Activated naive CD8-positive, alpha-beta T cell treated with anti-CD3 and anti-CD28 coated beads, Interleukin-2, amount 10 ng/mL, durations not matched to agents 7 days and 5 days (primary cell): ENCODE data around the gene RAP1A. TPM values are rescaled to one million over a fixed set of nuclear protein-coding genes. Genes with fewer than 3 reads are reported as not detected.
"Not testable (repeated sequence)": the region's sequence is repeated elsewhere in the genome, so short reads cannot be mapped to it uniquely, and the experiment has no call there.

Experiments
- ATAC-seq: fragments of 150-1000 bp; cut with Tn5 transposase; one replicate; pipeline ENCODE4 v1.10.0; 2021; ENCODE audit warnings: low read depth, moderate library complexity
- POLR2A ChIA-PET: fragments of 350-600 bp; sonication (Branson Sonifier 250); formaldehyde crosslinking; loops from one replicate; lab custom pipeline; 2021; ENCODE audit warnings: antibody characterized with exemption; lab: Charles Lee
- DNase-seq: peaks from one replicate; pipeline ENCODE4 v3.0.0; 2021
- H3K27ac Mint-ChIP-seq: one replicate; pipeline ENCODE4 v1.8.0; 2022; ENCODE audit warnings: mild to moderate bottlenecking, mixed read lengths
- H3K27me3 Mint-ChIP-seq: one replicate; pipeline ENCODE4 v1.8.0; 2022; ENCODE audit warnings: mild to moderate bottlenecking, moderate library complexity, mixed read lengths
- H3K36me3 Mint-ChIP-seq: one replicate; pipeline ENCODE4 v1.8.0; 2021; ENCODE audit warnings: mild to moderate bottlenecking, mixed read lengths
- H3K4me1 Mint-ChIP-seq: one replicate; pipeline ENCODE4 v1.8.0; 2021; ENCODE audit warnings: mixed read lengths
- H3K4me3 Mint-ChIP-seq: one replicate; pipeline ENCODE4 v1.8.0; 2022; ENCODE audit warnings: mild to moderate bottlenecking, moderate library complexity, mixed read lengths
- H3K9me3 Mint-ChIP-seq: one replicate; pipeline ENCODE4 v1.8.0; 2021; ENCODE audit warnings: mixed read lengths
- total RNA-seq, 2 experiments: library from RNA; stranded (reverse); gene quantifications; one replicate each; pipeline ENCODE4 v1.2.3, GENCODE V29; 2021

Gene RAP1A
- total RNA-seq, 2 experiments from 2014 or later: 134 to 139 TPM

GRCh38 chr1:111621050-111621449, 1.5 kb downstream of the RAP1A start:
- H3K4me1 Mint-ChIP-seq: peaks cover 60% of the 10 kb centered on the region
- peaks cover 2% of the 10 kb centered on the region for H3K9me3 Mint-ChIP-seq
- ATAC-seq (no peak), DNase-seq (no peak)
- peaks cover 16% of the 10 kb centered on the region for H3K36me3 Mint-ChIP-seq
- POLR2A ChIA-PET: interaction anchor here (1.0 to 6.7 kb wide), 7 partner anchors 17 to 116 kb away, joined by 3 to 98 read pairs (median 7); no protein-coding TSS in a partner anchor
- no peaks in the 10 kb centered on the region for H3K27me3 Mint-ChIP-seq
- peak overlapping the region; percentile 91 for H3K27ac Mint-ChIP-seq
- peak overlapping the region; percentile 99 for H3K4me3 Mint-ChIP-seq

GRCh38 chr1:111622166-111622565, 2.6 kb downstream of the RAP1A start:
- peaks cover 56% of the 10 kb centered on the region for H3K4me1 Mint-ChIP-seq
- peaks cover 2% of the 10 kb centered on the region for H3K9me3 Mint-ChIP-seq
- H3K27ac Mint-ChIP-seq: peak overlapping the region; percentile 61
- ATAC-seq (no peak), DNase-seq (no peak)
- H3K4me3 Mint-ChIP-seq: peak overlapping the region; percentile 99
- H3K36me3 Mint-ChIP-seq: peaks cover 16% of the 10 kb centered on the region
- POLR2A ChIA-PET: interaction anchor here (0.9 to 3.4 kb wide), 4 partner anchors 18 to 31 kb away, joined by 3 to 13 read pairs (median 4); no protein-coding TSS in a partner anchor
- no peaks in the 10 kb centered on the region for H3K27me3 Mint-ChIP-seq

- ATAC-seq: peak; percentile 23
- POLR2A ChIA-PET: interaction anchor here (1.3 to 3.4 kb wide), 5 partner anchors 20 to 116 kb away, joined by 3 to 13 read pairs (median 5); partner anchors contain the start of gene INKA2
- Mint-ChIP-seq H3K27ac (no peak overlapping the region), H3K27me3 (no peaks in the 10 kb centered on the region), H3K4me3 (peak overlapping the region; percentile 19), H3K9me3 (no peaks in the 10 kb centered on the region), H3K4me1 (peaks cover 57% of the 10 kb centered on the region), H3K36me3 (peaks cover 22% of the 10 kb centered on the region)
- DNase-seq: no peak
These were observed 4.8 kb downstream of the RAP1A start for GRCh38 chr1:111624382-111624781.

- Mint-ChIP-seq H3K4me1 (peaks cover 62% of the 10 kb centered on the region), H3K4me3 (peak overlapping the region; percentile 37), H3K27me3 (no peaks in the 10 kb centered on the region), H3K36me3 (peaks cover 22% of the 10 kb centered on the region), H3K9me3 (no peaks in the 10 kb centered on the region), H3K27ac (peak overlapping the region; percentile 28)
- ATAC-seq (no peak), DNase-seq (no peak)
- POLR2A ChIA-PET: interaction anchor here (0.7 to 3.4 kb wide), 3 partner anchors 8 to 117 kb away, joined by 4 to 13 read pairs (median 9); no protein-coding TSS in a partner anchor
These were observed 5.7 kb downstream of the RAP1A start for GRCh38 chr1:111625276-111625675.

- DNase-seq: no peak
- Mint-ChIP-seq H3K9me3 (no peaks in the 10 kb centered on the region), H3K36me3 (peaks cover 20% of the 10 kb centered on the region), H3K27me3 (no peaks in the 10 kb centered on the region), H3K4me1 (peaks cover 63% of the 10 kb centered on the region), H3K27ac (peak overlapping the region; percentile 46), H3K4me3 (peak overlapping the region; percentile 45)
- POLR2A ChIA-PET: interaction anchor here (0.7 kb wide), 1 partner anchor 9 kb away, joined by 4 read pairs; the partner anchor contains the start of gene RAP1A
- no peak for ATAC-seq
These were observed 8.6 kb downstream of the RAP1A start for GRCh38 chr1:111628153-111628552.

- DNase-seq: no peak
- POLR2A ChIA-PET: interaction anchor here (0.6 kb wide), 1 partner anchor 144 kb away, joined by 7 read pairs; no protein-coding TSS in a partner anchor
- Mint-ChIP-seq H3K4me1 (peaks cover 59% of the 10 kb centered on the region), H3K9me3 (no peaks in the 10 kb centered on the region), H3K27me3 (no peaks in the 10 kb centered on the region), H3K4me3 (peak overlapping the region; percentile 23), H3K27ac (no peak overlapping the region), H3K36me3 (peaks cover 16% of the 10 kb centered on the region)
- no peak for ATAC-seq
These were observed 9.8 kb downstream of the RAP1A start for GRCh38 chr1:111629190-111629954.

- Mint-ChIP-seq H3K27me3 (no peaks in the 10 kb centered on the region), H3K36me3 (peaks cover 19% of the 10 kb centered on the region), H3K9me3 (no peaks in the 10 kb centered on the region), H3K4me1 (peaks cover 59% of the 10 kb centered on the region), H3K27ac (no peak overlapping the region), H3K4me3 (no peak overlapping the region)
- DNase-seq (no peak), ATAC-seq (no peak)
- POLR2A ChIA-PET: no interaction called here
These were observed 11.0 kb downstream of the RAP1A start for GRCh38 chr1:111630567-111630966.

- ATAC-seq (no peak), DNase-seq (no peak)
- POLR2A ChIA-PET: no interaction called here
- Mint-ChIP-seq H3K27me3 (no peaks in the 10 kb centered on the region), H3K27ac (no peak overlapping the region), H3K9me3 (no peaks in the 10 kb centered on the region), H3K4me1 (peaks cover 56% of the 10 kb centered on the region), H3K4me3 (no peak overlapping the region), H3K36me3 (peaks cover 24% of the 10 kb centered on the region)
These were observed 11.9 kb downstream of the RAP1A start for GRCh38 chr1:111631502-111631901.

- DNase-seq, H3K27me3 Mint-ChIP-seq, ATAC-seq, H3K4me3 Mint-ChIP-seq, H3K27ac Mint-ChIP-seq, POLR2A ChIA-PET, H3K9me3 Mint-ChIP-seq: not testable (repeated sequence)
- Mint-ChIP-seq H3K36me3 (peaks cover 22% of the 10 kb centered on the region), H3K4me1 (peaks cover 52% of the 10 kb centered on the region)
These were observed 13.2 kb downstream of the RAP1A start for GRCh38 chr1:111632771-111633170.

GRCh38 chr1:111633736-111634247, 14.2 kb downstream of the RAP1A start:
- ATAC-seq (no peak), DNase-seq (no peak)
- Mint-ChIP-seq H3K9me3 (no peaks in the 10 kb centered on the region), H3K4me3 (no peak overlapping the region), H3K36me3 (peaks cover 23% of the 10 kb centered on the region), H3K27ac (no peak overlapping the region), H3K27me3 (no peaks in the 10 kb centered on the region), H3K4me1 (peaks cover 51% of the 10 kb centered on the region)
- POLR2A ChIA-PET: no interaction called here

- POLR2A ChIA-PET: interaction anchor here (0.5 to 1.0 kb wide), 2 partner anchors 16 to 42 kb away, joined by 3 read pairs; partner anchors contain the start of gene RAP1A
- Mint-ChIP-seq H3K36me3 (peaks cover 24% of the 10 kb centered on the region), H3K27ac (no peak overlapping the region), H3K4me1 (peaks cover 42% of the 10 kb centered on the region), H3K4me3 (no peak overlapping the region), H3K27me3 (no peaks in the 10 kb centered on the region), H3K9me3 (no peaks in the 10 kb centered on the region)
- DNase-seq (no peak), ATAC-seq (no peak)
These were observed 15.9 kb downstream of the RAP1A start for GRCh38 chr1:111635324-111636009.

- ATAC-seq: no peak
- H3K27ac Mint-ChIP-seq: no peak overlapping the region
These were observed 18.7 kb downstream of the RAP1A start for GRCh38 chr1:111638320-111638719.

GRCh38 chr1:111639602-111640198, 20.1 kb downstream of the RAP1A start:
- POLR2A ChIA-PET: no interaction called here
- no peak overlapping the region for H3K27ac Mint-ChIP-seq
- H3K4me3 Mint-ChIP-seq: no peak overlapping the region

More at GRCh38 chr1:111638320-111638719, 18.7 kb downstream of the RAP1A start:
- peaks cover 26% of the 10 kb centered on the region for H3K36me3 Mint-ChIP-seq
- H3K4me3 Mint-ChIP-seq: peak overlapping the region; percentile 20
- H3K27me3 Mint-ChIP-seq: no peaks in the 10 kb centered on the region
- peaks cover 25% of the 10 kb centered on the region for H3K4me1 Mint-ChIP-seq
- POLR2A ChIA-PET: no interaction called here
- peaks cover 2% of the 10 kb centered on the region for H3K9me3 Mint-ChIP-seq
- no peak for DNase-seq

More at GRCh38 chr1:111639602-111640198, 20.1 kb downstream of the RAP1A start:
- Mint-ChIP-seq H3K36me3 (peaks cover 38% of the 10 kb centered on the region), H3K27me3 (no peaks in the 10 kb centered on the region), H3K9me3 (peaks cover 4% of the 10 kb centered on the region), H3K4me1 (peaks cover 29% of the 10 kb centered on the region)
- DNase-seq: no peak
- ATAC-seq: no peak
